T-helper 1 cell (primary cell): Measurements from ENCODE around the gene HMSD.
A peak's percentile ranks its signal among the peaks of the same experiment; 100 is the strongest.
"Not testable (repeated sequence)": the region's sequence is repeated elsewhere in the genome, so short reads cannot be mapped to it uniquely, and the experiment has no call there.

ENCODE experiments used
- DNase-seq, 5 donors: peaks; one replicate each; pipeline ENCODE4 v3.0.0-alpha.2; 2012 to 2020
- total RNA-seq, 4 donors: gene quantifications; one replicate each; lab custom pipeline; 2026; lab: John Stamatoyannopoulos, UW

HMSD gene
- 0 to 0.08 (median 0) reads per million in 4 donors for total RNA-seq

GRCh38 chr18:63949068-63949737 lies at the start of gene HMSD:
Gene HMSD, plus strand, starts transcription at chr18:63949301. Its CDS starts 4,155 bp downstream, at chr18:63953456.
- DNase-seq, result peak; percentile 30 to 68 (median 44)

GRCh38 chr18:63903851-63904570 lies 45.1 kb upstream of the HMSD start:
- no peak for DNase-seq

GRCh38 chr18:63904694-63905093 lies 44.4 kb upstream of the HMSD start:
- DNase-seq, result no peak

- no peak for DNase-seq
These were observed 43.7 kb upstream of the HMSD start for GRCh38 chr18:63905361-63905760.

GRCh38 chr18:63906056-63906455 lies 43.0 kb upstream of the HMSD start:
- no peak for DNase-seq

GRCh38 chr18:63907664-63908063 lies 41.4 kb upstream of the HMSD start, which contains the start of gene SERPINB10:
Gene SERPINB10, plus strand, starts transcription at chr18:63907958. Its CDS starts 7,553 bp downstream, at chr18:63915511.
- DNase-seq, result no peak

- DNase-seq, result no peak
These were observed 40.2 kb upstream of the HMSD start for GRCh38 chr18:63908858-63909257.

GRCh38 chr18:63909870-63910269 lies 39.2 kb upstream of the HMSD start:
- no peak for DNase-seq

GRCh38 chr18:63917817-63918216 lies 31.3 kb upstream of the HMSD start:
- no peak for DNase-seq

- no peak for DNase-seq
These were observed 27.1 kb upstream of the HMSD start for GRCh38 chr18:63922049-63922448.

GRCh38 chr18:63924551-63924950 lies 24.6 kb upstream of the HMSD start:
- no peak for DNase-seq

GRCh38 chr18:63928331-63928730 lies 20.8 kb upstream of the HMSD start:
- DNase-seq, result no peak

GRCh38 chr18:63929369-63929768 lies 19.7 kb upstream of the HMSD start:
- not testable (repeated sequence) for DNase-seq

GRCh38 chr18:63930773-63931354 lies 18.2 kb upstream of the HMSD start:
- no peak for DNase-seq

- peak; percentile 20 to 77 (median 29) for DNase-seq
These were observed 12.8 kb upstream of the HMSD start for GRCh38 chr18:63936156-63936931.

GRCh38 chr18:63936932-63937393 lies 12.1 kb upstream of the HMSD start:
- no peak for DNase-seq

- no peak for DNase-seq
These were observed 9.1 kb upstream of the HMSD start for GRCh38 chr18:63940008-63940407.

- DNase-seq, result not testable (repeated sequence)
These were observed 8.5 kb upstream of the HMSD start for GRCh38 chr18:63940543-63941050.

GRCh38 chr18:63947051-63947790 lies 1.9 kb upstream of the HMSD start:
- DNase-seq, result no peak

GRCh38 chr18:63951302-63951705 lies 2.2 kb downstream of the HMSD start:
- DNase-seq, result peak in 1 of 5 donors; percentile 58

GRCh38 chr18:63953811-63954210 lies 4.7 kb downstream of the HMSD start:
- DNase-seq, result no peak

- no peak for DNase-seq
These were observed 7.7 kb downstream of the HMSD start for GRCh38 chr18:63956755-63957154.
